Activated T-cell treated with anti-CD3 and anti-CD28 coated beads for 24 hours (primary cell): ENCODE data around the gene UNC5B.

Source experiments
- DNase-seq: peaks from one replicate; pipeline ENCODE4 v3.0.0-alpha.2; 2020; ENCODE audit warnings: low read depth

UNC5B gene

DNA sequence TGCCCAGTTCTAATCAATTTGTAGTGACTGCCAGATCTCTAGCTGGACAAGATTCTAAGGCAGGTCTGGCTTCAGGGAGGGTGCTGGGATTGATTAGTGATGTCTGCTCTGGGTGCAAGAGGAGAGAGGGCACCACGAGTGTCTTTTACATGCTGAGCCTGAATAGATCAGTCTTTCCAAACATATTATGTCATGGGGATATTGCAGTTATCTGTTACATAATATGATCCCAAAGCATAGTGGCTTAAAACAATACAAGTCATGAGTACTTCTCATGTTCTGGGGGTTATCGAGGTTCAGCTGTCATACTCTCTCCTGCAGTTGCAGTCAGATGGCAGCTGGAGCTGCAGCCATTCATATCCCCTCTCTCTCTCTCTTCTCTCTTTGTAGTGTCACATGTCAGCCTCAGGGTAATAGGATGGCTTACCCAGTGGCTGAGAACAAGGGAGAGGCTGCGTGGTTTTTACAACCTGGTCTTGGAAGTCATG lies 132.7 kb downstream of the UNC5B start:
- DNase-seq = no peak

GRCh38 chr10:71345694-71346093 lies 133.3 kb downstream of the UNC5B start:
- no peak for DNase-seq

GRCh38 chr10:71346731-71347130 lies 134.4 kb downstream of the UNC5B start:
- no peak for DNase-seq

- DNase-seq = no peak
These were observed 135.4 kb downstream of the UNC5B start for GRCh38 chr10:71347587-71348395.

- DNase-seq = no peak
These were observed 136.5 kb downstream of the UNC5B start for GRCh38 chr10:71348850-71349249.

GRCh38 chr10:71349406-71349805 lies 137.0 kb downstream of the UNC5B start:
- no peak for DNase-seq

DNA sequence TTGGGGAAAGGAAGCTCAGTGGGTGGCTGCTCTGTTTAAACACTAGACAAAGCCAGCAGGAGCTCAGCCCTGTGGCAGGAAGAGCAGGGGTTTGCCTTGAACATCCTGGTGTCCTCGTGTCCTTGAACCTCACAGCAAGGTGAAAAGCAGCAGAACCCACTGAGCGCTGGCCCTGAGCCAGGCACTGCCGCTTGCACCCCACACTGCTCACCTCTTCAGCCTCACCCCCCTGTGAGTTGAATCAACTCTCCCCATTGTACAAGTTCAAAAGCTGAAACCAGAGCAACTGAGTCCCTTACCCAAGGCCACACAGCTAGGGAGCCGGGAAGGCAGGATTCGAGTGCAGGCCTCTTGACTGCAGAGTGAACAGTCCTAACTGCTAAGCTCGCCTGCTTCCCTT lies 138.7 kb downstream of the UNC5B start:
- DNase-seq = no peak

DNA sequence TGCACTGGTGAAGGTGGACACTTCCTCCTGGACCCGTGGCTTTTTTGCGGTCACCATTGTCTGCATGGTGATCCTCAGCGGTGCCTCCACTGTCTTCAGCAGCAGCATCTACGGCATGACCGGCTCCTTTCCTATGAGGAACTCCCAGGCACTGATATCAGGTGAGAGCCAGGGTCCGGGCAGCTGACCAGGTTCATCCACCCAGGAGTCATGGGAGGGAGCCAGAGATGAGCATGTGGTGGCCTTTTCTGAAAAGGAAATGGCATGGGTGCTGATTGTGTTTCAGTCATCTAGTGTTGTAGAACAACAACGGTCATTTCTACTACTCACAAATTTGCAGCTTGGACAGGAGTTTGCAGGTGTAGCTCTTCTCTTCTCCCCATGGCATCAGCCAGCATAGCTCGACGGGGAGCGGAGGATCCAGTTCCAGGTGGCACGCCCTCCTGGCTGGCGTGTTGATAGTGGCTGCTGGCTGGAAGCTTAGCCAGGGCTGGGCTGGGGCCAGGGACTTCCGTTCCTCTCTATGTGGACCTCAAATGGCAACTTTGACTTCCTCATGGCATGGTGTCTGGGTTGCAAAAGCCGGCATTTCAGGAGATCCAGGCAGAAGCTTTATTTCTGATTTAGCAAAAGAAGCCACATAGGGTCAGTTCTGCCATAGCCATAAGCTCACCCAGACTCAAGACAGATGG lies 139.4 kb downstream of the UNC5B start:
- no peak for DNase-seq
